ENCODE results near the gene POMT2. TPM values are rescaled to one million over a fixed set of nuclear protein-coding genes. Genes with fewer than 3 reads are reported as not detected.

Gene POMT2
- total RNA-seq, 4 donors from 2014 or later, result 19.1 to 36.4 (median 25.7) TPM

DNA sequence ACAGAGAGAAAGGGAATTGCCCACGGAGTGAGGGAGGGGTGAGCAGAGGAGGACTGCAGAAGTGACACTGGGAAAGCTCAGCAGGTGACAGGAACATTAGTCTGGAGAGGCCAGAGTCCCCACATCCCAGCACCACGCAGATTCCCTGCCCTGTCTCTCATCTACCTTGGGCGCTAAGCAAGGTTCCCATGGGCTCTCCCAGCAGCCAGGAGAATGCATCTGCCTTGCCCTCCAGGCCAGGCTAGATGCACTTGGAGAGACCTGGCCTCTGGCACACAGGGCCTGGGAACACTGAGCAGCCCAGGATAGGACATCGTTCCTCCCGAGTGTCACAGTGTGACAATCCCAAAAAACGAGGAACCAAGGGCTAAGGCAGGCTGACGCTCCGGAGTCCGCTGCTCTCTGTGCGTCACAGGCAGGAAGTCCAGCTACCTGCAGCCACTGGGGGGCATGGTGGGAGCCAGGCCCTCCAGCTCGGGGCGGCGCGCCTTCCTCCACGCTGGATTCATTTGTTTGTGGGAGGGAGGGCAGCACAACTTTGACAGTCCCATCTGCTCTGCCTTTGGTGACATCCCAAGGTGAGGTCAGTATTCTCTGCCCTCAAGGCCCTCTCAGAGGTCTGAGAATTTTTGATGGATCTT, 44.3 kb downstream of the POMT2 start:
- Histone ChIP-seq H3K27ac (no peak overlapping the region), H3K9me3 (no peaks in the 10 kb centered on the region), H3K27me3 (no peaks in the 10 kb centered on the region), H3K4me1 (no peaks in the 10 kb centered on the region), H3K4me3 (replicated peaks in 1 of 3) (no peak overlapping the region), H3K36me3 (peaks cover 31 to 40% of the 10 kb centered on the region in 2 donors)
- intact Hi-C loops (cut with DNase I), result no loop called here
- TF ChIP-seq POLR2A (IDR thresholded peaks at IDR 0.05), result no peak
- TF ChIP-seq, protein P1, sequence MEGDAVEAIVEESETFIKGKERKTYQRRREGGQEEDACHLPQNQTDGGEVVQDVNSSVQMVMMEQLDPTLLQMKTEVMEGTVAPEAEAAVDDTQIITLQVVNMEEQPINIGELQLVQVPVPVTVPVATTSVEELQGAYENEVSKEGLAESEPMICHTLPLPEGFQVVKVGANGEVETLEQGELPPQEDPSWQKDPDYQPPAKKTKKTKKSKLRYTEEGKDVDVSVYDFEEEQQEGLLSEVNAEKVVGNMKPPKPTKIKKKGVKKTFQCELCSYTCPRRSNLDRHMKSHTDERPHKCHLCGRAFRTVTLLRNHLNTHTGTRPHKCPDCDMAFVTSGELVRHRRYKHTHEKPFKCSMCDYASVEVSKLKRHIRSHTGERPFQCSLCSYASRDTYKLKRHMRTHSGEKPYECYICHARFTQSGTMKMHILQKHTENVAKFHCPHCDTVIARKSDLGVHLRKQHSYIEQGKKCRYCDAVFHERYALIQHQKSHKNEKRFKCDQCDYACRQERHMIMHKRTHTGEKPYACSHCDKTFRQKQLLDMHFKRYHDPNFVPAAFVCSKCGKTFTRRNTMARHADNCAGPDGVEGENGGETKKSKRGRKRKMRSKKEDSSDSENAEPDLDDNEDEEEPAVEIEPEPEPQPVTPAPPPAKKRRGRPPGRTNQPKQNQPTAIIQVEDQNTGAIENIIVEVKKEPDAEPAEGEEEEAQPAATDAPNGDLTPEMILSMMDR (IDR thresholded peaks at IDR 0.05), result no peak
- DNase-seq, result no peak
- WGBS, 2 donors, result 92 to 97% methylated on average over 4 to 11 of the region's 15 CpGs

DNA sequence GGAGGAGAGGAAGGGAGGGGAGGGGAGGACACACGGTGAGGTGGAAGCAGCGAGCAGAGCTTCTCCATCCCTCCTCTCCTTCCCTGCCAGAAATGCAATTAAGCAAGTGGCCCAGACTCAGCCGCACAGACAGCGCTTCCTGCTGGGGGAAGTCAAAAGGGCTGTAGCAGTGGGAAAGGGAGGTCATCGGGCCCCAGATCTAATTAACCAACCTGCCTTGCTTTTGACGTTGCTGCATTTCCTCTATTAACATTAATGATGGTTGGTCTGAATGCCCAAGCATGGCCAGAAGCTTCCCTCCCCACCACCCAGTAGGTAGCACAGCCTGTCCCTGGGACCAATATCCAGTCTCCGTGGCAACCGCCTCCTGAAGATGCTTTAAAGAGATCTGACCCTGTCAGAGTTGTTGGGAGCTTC, 45.1 kb downstream of the POMT2 start:
- no peak for DNase-seq
- 61 to 68% methylated on average over 8 of the region's 8 CpGs for WGBS, 2 donors
- peaks cover 30 to 40% of the 10 kb centered on the region in 2 donors for H3K36me3 ChIP-seq
- no peaks in the 10 kb centered on the region for H3K27me3 ChIP-seq
- H3K9me3 ChIP-seq, result no peaks in the 10 kb centered on the region
- no peak overlapping the region for H3K4me3 ChIP-seq (replicated peaks in 1 of 3)
- H3K4me1 ChIP-seq, result no peaks in the 10 kb centered on the region
- intact Hi-C loops (cut with DNase I), result no loop called here
- H3K27ac ChIP-seq, result no peak overlapping the region
- TF ChIP-seq POLR2A (IDR thresholded peaks at IDR 0.05), result no peak
- TF ChIP-seq, protein P1 (IDR thresholded peaks at IDR 0.05), result no peak

DNA sequence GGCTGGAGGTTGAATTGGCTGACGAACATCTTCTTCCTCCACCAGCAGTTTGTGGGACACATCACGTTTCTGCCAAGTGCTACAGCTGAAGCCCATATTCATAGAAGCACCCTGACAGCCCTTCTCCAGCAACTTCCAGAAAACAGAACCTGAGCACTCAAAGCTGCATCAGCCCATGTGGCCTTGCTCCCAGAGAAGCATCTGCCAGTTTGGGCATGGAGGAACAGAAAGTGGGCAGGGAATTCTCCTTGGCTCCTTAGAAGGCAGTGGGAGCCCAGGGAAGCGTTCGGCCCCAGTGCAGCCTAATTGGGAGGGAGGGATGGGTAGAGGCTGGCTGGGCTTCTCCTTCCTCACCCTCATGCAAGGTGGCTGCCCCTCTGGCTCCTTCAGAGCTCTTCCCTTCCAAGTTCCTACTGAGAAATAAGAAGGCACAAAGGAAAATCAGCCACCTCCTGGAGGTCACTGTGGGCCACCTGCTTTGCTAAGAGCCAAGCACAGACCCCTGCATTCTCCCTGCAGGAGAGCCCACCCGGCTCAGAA, 45.6 kb downstream of the POMT2 start:
- H3K27ac ChIP-seq, result no peak overlapping the region
- no peak for TF ChIP-seq POLR2A (IDR thresholded peaks at IDR 0.05)
- TF ChIP-seq, protein P1 (IDR thresholded peaks at IDR 0.05), result no peak
- whole genome bisulfite sequencing, 2 donors, result 86 to 92% methylated on average over 5 of the region's 5 CpGs
- H3K4me1 ChIP-seq, result no peaks in the 10 kb centered on the region
- H3K4me3 ChIP-seq (replicated peaks in 1 of 3), result no peak overlapping the region
- no peaks in the 10 kb centered on the region for H3K27me3 ChIP-seq
- intact Hi-C loops (cut with DNase I), result no loop called here
- H3K9me3 ChIP-seq, result no peaks in the 10 kb centered on the region
- peaks cover 30 to 36% of the 10 kb centered on the region in 2 donors for H3K36me3 ChIP-seq
- DNase-seq, result no peak

DNA sequence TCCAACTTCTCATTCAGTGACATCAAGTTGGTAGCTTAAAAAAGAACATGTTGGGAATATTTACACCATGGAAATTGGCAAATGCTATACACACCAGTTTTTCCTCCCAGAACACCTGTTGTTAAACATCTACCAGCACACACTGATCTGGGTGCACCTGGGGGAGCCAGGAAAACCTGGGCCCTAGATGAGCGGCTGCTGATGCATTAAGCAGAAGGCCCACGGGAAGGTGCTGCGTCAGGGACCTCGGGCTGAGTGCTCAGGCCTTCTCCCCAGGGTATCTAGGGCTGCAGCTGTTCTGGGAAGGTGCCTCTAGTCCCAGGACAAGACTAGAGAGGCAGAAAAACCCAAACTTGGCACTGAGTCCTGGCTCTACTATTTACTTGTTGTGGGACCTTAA, 46.9 kb downstream of the POMT2 start:
- no peak overlapping the region for H3K27ac ChIP-seq
- TF ChIP-seq, protein P1 (IDR thresholded peaks at IDR 0.05), result no peak
- no peak for TF ChIP-seq POLR2A (IDR thresholded peaks at IDR 0.05)
- intact Hi-C loops (cut with DNase I), result no loop called here
- peaks cover 18 to 23% of the 10 kb centered on the region in 2 donors for H3K36me3 ChIP-seq
- H3K9me3 ChIP-seq, result no peaks in the 10 kb centered on the region
- H3K4me3 ChIP-seq (replicated peaks in 1 of 3), result no peak overlapping the region
- no peak for DNase-seq
- no peaks in the 10 kb centered on the region for H3K4me1 ChIP-seq
- WGBS, 2 donors, result 88 to 100% methylated on average over 3 to 4 of the region's 4 CpGs
- no peaks in the 10 kb centered on the region for H3K27me3 ChIP-seq

DNA sequence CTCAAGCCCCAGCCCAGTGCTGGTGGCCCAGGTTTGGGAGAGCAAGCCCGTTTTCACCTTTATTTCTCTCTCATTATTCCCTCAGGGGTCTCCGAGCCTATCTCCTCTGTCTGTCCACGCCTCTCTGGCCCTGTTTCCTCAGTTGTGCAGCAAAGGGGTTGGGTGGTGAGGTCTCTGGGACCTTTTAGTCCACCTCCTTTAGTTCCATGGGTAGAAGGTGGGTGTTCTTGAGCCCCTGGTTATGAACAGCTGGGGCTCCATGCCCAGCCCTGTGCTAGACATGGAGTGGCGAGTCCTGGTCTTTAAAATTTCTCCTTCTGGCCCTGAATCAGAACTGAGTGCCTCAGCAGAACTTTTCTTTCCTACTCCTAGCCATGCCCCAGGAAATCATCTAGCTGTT, 48.4 kb downstream of the POMT2 start:
- TF ChIP-seq, protein P1 (IDR thresholded peaks at IDR 0.05), result no peak
- TF ChIP-seq POLR2A (IDR thresholded peaks at IDR 0.05), result no peak
- no peak overlapping the region for H3K4me3 ChIP-seq (replicated peaks in 1 of 3)
- no peak for DNase-seq
- H3K9me3 ChIP-seq, result no peaks in the 10 kb centered on the region
- intact Hi-C loops (cut with DNase I), result no loop called here
- 85 to 86% methylated on average over 4 of the region's 4 CpGs for WGBS, 2 donors
- peaks cover 5 to 8% of the 10 kb centered on the region in 2 donors for H3K36me3 ChIP-seq
- H3K27ac ChIP-seq, result no peak overlapping the region
- H3K27me3 ChIP-seq, result no peaks in the 10 kb centered on the region
- H3K4me1 ChIP-seq, result no peaks in the 10 kb centered on the region
